ENCODE data around the gene RNASE7.

Gene RNASE7

DNA sequence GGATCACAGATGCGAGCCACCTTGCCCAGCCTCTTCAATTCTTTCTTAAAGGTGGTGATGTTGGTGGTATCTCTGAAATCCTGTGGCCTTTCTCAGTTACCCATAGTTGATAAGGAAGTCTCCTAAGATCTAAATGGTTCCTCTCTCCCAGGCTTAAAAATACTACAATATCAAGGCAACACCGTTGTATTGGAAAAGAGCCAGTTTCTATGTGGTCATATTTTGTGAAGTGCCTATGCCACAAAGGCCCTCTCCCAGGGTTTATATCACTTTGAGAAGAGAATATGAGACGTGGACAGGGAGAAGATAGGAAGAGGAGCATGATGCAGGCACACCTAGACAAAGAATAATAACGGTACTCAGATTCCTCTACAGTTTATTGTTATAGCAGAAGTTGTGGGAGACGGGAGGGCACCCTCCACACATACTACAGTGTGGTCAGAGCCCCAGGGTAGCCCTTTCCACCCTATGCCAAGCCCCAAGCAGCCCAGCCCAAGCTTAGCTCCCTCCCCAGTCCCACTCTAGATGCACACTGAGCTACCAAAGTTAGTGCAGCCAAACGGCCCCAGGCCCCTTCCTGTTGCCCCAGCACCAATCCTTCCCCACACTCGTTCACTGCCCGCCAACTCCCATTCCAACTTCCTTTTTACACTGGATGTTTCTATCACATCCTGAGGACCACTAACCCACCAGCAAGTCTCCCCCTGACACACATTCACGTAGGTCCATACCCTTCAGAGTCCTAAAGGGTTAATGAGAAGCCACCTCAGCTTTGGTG, 25.6 kb upstream of the RNASE7 start:
- TF ChIP-seq, protein P1, sequence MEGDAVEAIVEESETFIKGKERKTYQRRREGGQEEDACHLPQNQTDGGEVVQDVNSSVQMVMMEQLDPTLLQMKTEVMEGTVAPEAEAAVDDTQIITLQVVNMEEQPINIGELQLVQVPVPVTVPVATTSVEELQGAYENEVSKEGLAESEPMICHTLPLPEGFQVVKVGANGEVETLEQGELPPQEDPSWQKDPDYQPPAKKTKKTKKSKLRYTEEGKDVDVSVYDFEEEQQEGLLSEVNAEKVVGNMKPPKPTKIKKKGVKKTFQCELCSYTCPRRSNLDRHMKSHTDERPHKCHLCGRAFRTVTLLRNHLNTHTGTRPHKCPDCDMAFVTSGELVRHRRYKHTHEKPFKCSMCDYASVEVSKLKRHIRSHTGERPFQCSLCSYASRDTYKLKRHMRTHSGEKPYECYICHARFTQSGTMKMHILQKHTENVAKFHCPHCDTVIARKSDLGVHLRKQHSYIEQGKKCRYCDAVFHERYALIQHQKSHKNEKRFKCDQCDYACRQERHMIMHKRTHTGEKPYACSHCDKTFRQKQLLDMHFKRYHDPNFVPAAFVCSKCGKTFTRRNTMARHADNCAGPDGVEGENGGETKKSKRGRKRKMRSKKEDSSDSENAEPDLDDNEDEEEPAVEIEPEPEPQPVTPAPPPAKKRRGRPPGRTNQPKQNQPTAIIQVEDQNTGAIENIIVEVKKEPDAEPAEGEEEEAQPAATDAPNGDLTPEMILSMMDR (IDR thresholded peaks at IDR 0.05; ENCODE audit: low read depth, low read length, missing control alignments), result no peak
- H3K4me3 ChIP-seq (replicated peaks; ENCODE audit: low read depth, low read length), result no peak overlapping the region
- no peak for DNase-seq (ENCODE audit: extremely low read depth, low read depth)

DNA sequence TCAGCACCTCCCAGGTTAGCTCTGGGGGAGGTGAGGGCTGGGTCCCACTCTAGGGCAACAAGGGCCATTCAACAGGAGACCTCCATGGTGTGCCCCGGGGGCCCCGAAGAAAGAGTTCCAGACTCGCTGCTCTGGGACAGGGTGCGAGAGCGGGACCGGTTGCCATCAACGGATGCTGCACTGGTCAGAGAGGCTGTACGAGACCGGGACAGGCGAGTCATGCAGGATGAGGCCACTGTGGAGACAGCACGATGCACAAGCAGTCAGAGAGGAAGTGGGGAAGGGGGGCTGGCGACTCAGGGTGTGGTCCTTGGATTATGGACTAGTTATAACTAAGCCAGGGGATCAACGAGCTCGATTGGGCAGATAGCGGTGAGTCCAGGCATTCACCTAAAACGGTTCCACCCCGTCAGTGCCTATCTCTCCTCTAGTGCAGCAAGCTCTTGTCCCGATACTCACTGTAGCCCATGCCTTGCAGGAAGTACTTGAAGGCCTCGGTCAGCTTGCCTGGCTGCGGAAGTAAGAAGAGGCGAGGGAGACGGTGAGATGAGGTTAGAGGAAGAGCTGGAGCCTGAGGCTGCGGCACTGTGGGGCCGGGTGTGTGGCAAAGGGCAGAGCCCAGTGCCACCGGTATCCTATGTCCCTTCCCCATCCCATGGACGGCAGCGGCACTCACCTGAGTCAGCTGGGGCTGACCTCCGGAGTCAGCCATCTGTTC, 24.5 kb upstream of the RNASE7 start:
- H3K4me3 ChIP-seq (replicated peaks; ENCODE audit: low read depth, low read length), result no peak overlapping the region
- TF ChIP-seq, protein P1 (IDR thresholded peaks at IDR 0.05; ENCODE audit: low read depth, low read length, missing control alignments), result no peak
- DNase-seq (ENCODE audit: extremely low read depth, low read depth), result no peak

DNA sequence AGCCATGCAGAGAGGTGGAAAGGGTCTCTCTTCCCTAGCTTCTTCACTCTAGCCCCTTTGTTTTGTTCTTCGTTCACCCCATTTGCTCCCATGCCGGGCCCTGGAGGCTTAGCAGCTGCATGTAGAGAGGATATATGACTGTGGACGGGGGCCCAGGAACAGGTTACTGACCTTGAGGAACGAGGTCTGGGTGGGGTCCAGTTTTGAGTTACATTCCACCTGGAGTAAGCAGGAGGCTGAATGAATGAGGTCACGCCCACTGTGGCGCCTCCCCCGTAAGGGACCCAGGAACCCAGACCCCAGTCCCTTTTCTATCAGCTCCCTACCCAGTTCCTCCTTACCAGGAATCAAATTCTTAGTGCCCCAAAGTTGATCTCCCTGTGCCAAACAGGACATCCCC, 23.9 kb upstream of the RNASE7 start:
- no peak for DNase-seq (ENCODE audit: extremely low read depth, low read depth)
- H3K4me3 ChIP-seq (replicated peaks; ENCODE audit: low read depth, low read length), result no peak overlapping the region
- TF ChIP-seq, protein P1 (IDR thresholded peaks at IDR 0.05; ENCODE audit: low read depth, low read length, missing control alignments), result no peak

DNA sequence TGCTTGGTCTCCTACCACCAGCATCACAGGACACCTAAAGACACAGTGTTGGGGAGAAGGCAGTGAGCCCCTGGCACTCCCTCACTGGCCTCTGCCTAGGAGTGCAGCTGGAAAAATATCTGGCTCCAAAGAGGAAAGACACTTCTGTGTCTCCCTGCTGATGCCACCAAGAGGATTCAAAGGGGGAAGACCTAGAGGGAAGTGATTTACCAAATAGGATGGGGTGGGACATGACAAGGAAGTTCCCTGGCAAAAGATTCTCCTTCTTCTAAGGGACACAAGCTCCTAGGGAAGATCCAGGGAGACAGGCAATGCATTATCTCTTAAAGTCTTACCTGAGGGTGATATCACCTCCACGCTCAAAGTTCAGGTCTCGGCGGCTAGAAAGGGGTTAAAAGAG, 23.4 kb upstream of the RNASE7 start:
- H3K4me3 ChIP-seq (replicated peaks; ENCODE audit: low read depth, low read length), result no peak overlapping the region
- TF ChIP-seq, protein P1 (IDR thresholded peaks at IDR 0.05; ENCODE audit: low read depth, low read length, missing control alignments), result no peak

DNA sequence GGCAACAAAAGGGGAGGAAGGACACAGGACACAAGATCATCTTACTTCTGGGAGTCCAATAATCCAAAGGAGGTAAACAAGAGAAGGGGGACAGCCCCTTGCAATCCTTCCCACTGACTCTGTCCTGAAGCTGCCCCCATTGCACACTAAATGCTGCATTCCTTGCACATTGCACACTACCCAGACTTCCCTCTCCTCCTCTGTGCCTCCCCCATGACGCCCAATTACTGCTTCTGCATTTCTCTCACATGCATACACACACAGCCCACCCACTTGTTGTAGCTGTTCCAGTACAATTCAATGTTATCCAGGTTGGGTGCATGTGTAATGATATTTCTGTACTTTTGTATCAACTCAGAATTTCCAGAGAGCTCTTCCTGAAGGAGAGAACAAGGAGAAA, 22.8 kb upstream of the RNASE7 start:
- no peak overlapping the region for H3K4me3 ChIP-seq (replicated peaks; ENCODE audit: low read depth, low read length)
- TF ChIP-seq, protein P1 (IDR thresholded peaks at IDR 0.05; ENCODE audit: low read depth, low read length, missing control alignments), result no peak
- DNase-seq (ENCODE audit: extremely low read depth, low read depth), result no peak

More for the DNA sequence above, 23.4 kb upstream of the RNASE7 start:
- DNase-seq (ENCODE audit: extremely low read depth, low read depth), result no peak

DNA sequence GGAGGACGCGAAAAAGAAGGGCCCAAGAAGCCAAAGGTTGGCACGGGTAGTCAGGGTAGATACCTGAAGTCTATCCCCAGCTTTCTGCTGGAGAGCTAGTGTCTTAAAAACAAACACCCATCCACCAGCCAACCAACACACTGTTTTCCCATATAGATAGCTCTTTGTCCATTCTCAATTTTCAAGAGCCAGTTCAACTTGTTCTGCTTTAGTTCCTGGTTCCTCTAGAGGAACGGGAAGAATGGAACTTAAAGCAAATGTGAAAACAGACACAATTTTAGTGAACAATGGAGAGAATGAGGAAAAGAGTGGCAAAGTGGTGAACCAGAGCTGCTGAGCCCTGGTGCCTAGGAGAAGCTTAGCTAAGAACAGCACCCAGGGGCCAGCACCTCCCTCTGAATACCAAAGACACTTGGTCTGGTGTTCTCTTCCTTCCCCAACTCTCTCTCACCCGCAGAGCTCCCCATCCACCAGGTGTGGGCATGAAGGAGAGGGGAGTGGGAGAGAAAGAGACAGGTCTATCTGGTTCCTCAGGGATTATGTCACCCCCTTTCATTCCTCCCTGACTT, 21.1 kb upstream of the RNASE7 start:
- TF ChIP-seq, protein P1 (IDR thresholded peaks at IDR 0.05; ENCODE audit: low read depth, low read length, missing control alignments), result no peak
- DNase-seq (ENCODE audit: extremely low read depth, low read depth), result no peak
- no peak overlapping the region for H3K4me3 ChIP-seq (replicated peaks; ENCODE audit: low read depth, low read length)
